Transverse colon (tissue), 4 donors: Measurements from ENCODE around the gene MED25.

ENCODE experiments used
- EP300 ChIP-seq: sonication (generic); formaldehyde crosslinking; IDR thresholded peaks from one replicate; pipeline ENCODE4 v1.6.1; 2017; ENCODE audit warnings: antibody characterized with exemption, low read depth
- POLR2AphosphoS5 ChIP-seq, 3 donors: sonication (generic); formaldehyde crosslinking; IDR thresholded peaks; one replicate each; pipeline ENCODE4 v1.6.1; 2016; ENCODE audit warnings: antibody characterized with exemption in 3 of 3
- TF ChIP-seq, protein P1 (sequence below), 5 experiments: fragments of 200-600 bp in 3 of 5; fragments of 450-650 bp in 2 of 5; sonication (generic) in 3 of 5; IDR thresholded peaks; 1 replicate in 2 of 5; 2 replicates in 3 of 5; pipeline ENCODE4 v1.5.1; 2016 to 2017; ENCODE audit warnings: antibody characterized with exemption in 5 of 5, inconsistent platforms in 3 of 5, mild to moderate bottlenecking in 2 of 5, moderate library complexity in 1 of 5

DNA sequence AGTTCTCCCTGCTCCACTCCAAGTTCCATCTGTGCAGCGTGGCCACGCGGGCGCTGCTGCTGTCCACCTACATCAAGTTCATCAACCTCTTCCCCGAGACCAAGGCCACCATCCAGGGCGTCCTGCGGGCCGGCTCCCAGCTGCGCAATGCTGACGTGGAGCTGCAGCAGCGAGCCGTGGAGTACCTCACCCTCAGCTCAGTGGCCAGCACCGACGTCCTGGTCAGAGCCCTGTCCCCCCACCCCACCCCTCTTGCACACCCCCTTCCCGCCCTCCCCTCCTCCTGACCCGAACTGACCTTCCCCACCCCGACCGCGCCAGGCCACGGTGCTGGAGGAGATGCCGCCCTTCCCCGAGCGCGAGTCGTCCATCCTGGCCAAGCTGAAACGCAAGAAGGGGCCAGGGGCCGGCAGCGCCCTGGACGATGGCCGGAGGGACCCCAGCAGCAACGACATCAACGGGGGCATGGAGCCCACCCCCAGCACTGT is 16.6 kb upstream of the MED25 start:
- TF ChIP-seq EP300 (no peak), POLR2AphosphoS5 (IDR thresholded peaks at IDR 0.05) (no peak)
- TF ChIP-seq, protein P1, sequence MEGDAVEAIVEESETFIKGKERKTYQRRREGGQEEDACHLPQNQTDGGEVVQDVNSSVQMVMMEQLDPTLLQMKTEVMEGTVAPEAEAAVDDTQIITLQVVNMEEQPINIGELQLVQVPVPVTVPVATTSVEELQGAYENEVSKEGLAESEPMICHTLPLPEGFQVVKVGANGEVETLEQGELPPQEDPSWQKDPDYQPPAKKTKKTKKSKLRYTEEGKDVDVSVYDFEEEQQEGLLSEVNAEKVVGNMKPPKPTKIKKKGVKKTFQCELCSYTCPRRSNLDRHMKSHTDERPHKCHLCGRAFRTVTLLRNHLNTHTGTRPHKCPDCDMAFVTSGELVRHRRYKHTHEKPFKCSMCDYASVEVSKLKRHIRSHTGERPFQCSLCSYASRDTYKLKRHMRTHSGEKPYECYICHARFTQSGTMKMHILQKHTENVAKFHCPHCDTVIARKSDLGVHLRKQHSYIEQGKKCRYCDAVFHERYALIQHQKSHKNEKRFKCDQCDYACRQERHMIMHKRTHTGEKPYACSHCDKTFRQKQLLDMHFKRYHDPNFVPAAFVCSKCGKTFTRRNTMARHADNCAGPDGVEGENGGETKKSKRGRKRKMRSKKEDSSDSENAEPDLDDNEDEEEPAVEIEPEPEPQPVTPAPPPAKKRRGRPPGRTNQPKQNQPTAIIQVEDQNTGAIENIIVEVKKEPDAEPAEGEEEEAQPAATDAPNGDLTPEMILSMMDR (IDR thresholded peaks at IDR 0.05), result no peak
